Gastrocnemius medialis (tissue), 4 donors: Measurements from ENCODE around the gene RBFA.

Experiments
- POLR2A ChIP-seq, 2 donors: fragments of 450-650 bp; IDR thresholded peaks; one replicate each; pipeline ENCODE4 v1.6.1; 2017; ENCODE audit warnings: antibody characterized with exemption in 2 of 2, mild to moderate bottlenecking in 2 of 2, moderate library complexity in 2 of 2
- TF ChIP-seq, protein P1 (sequence below), 5 experiments: fragments of 450-650 bp in 3 of 5; fragments of 200-600 bp in 2 of 5; sonication (generic) in 2 of 5; IDR thresholded peaks in 4 of 5; conservative IDR thresholded peaks in 1 of 5; 1 replicate in 4 of 5; 2 replicates in 1 of 5; pipeline ENCODE4 v1.5.1; 2016 to 2019; ENCODE audit warnings: antibody characterized with exemption in 5 of 5, mild to moderate bottlenecking in 3 of 5, moderate library complexity in 3 of 5

DNA sequence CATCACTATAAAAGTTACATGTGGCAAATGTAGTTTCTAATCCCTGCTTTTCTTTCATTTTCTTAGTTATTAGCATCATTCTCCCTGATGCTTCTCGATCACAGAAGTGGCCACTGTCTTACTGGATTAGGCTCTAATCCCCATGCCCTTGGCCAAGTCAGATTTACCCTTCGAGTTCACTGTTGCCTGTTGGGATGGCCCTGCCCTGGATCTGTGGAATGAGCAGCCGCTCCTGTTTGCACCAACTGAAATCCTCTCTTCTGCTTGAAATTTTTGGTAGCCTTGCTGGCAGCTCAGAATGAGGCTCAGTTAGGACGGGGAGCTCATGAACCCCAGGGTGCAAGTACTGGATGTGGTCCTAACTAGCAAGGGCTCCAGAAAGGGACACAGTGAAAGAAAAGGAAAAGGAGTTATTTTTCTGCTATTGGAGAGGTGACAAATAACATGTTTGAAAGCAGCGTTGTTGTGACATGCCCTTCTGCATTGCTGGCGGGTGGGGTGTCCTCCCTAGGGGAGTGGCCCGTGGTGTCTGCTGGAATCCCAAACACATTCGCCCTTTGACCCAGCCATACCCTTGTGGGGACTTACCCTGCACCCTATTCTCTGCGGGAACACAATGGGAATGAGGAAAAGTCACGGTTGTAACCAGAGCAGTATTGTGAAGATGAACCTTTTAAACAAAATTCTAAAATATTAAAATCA is 34.5 kb downstream of the RBFA start:
- TF ChIP-seq, protein P1, sequence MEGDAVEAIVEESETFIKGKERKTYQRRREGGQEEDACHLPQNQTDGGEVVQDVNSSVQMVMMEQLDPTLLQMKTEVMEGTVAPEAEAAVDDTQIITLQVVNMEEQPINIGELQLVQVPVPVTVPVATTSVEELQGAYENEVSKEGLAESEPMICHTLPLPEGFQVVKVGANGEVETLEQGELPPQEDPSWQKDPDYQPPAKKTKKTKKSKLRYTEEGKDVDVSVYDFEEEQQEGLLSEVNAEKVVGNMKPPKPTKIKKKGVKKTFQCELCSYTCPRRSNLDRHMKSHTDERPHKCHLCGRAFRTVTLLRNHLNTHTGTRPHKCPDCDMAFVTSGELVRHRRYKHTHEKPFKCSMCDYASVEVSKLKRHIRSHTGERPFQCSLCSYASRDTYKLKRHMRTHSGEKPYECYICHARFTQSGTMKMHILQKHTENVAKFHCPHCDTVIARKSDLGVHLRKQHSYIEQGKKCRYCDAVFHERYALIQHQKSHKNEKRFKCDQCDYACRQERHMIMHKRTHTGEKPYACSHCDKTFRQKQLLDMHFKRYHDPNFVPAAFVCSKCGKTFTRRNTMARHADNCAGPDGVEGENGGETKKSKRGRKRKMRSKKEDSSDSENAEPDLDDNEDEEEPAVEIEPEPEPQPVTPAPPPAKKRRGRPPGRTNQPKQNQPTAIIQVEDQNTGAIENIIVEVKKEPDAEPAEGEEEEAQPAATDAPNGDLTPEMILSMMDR (IDR thresholded peaks at IDR 0.05 in 4 of 5, conservative IDR thresholded peaks at IDR 0.05 in 1 of 5) = no peak
- TF ChIP-seq POLR2A (IDR thresholded peaks at IDR 0.05) = no peak
